Effector memory CD4-positive, alpha-beta T cell (primary cell): ENCODE results near the gene ZNF670.

Source experiments
- DNase-seq, 3 donors: peaks; one replicate each; pipeline ENCODE4 v3.0.0-alpha.2; 2020
- H3K27ac ChIP-seq: 2 replicates; pipeline ENCODE4 v1.7.0; 2013; ENCODE audit warnings: mild to moderate bottlenecking, low read length, moderate library complexity; ENCODE audit not compliant: insufficient read depth, poor library complexity, severe bottlenecking
- H3K27me3 ChIP-seq: replicated peaks from 2 replicates; pipeline ENCODE4 v1.7.0; 2013; ENCODE audit warnings: mild to moderate bottlenecking, low read length; ENCODE audit not compliant: insufficient read depth, control insufficient read depth, poor library complexity, severe bottlenecking
- H3K36me3 ChIP-seq: 2 replicates; pipeline ENCODE4 v1.7.0; 2013; ENCODE audit warnings: mild to moderate bottlenecking, low read length, moderate library complexity; ENCODE audit not compliant: control insufficient read depth, insufficient read depth
- H3K4me1 ChIP-seq: 2 replicates; pipeline ENCODE4 v1.7.0; 2013; ENCODE audit warnings: low read length, mild to moderate bottlenecking; ENCODE audit not compliant: control insufficient read depth, insufficient read depth, poor library complexity, severe bottlenecking
- H3K4me3 ChIP-seq: 2 replicates; pipeline ENCODE4 v1.7.0; 2013; ENCODE audit warnings: low read length, low read depth, mild to moderate bottlenecking; ENCODE audit not compliant: insufficient read depth, poor library complexity, severe bottlenecking
- H3K9me3 ChIP-seq: 2 replicates; pipeline ENCODE4 v1.7.0; 2013; ENCODE audit warnings: mild to moderate bottlenecking, low read length, moderate library complexity; ENCODE audit not compliant: control insufficient read depth

The ZNF670 gene

GRCh38 chr1:247115141-247115510, 36.5 kb upstream of the ZNF670 start:
- Histone ChIP-seq H3K36me3 (no peaks in the 10 kb centered on the region), H3K27ac (no peak overlapping the region), H3K27me3 (peaks cover 20% of the 10 kb centered on the region), H3K9me3 (no peaks in the 10 kb centered on the region), H3K4me1 (peaks cover 17% of the 10 kb centered on the region), H3K4me3 (no peak overlapping the region)
- no peak for DNase-seq

- Histone ChIP-seq H3K4me3 (no peak overlapping the region), H3K27me3 (peaks cover 26% of the 10 kb centered on the region)
- DNase-seq: no peak
Measured at GRCh38 chr1:247114351-247115140, 35.9 kb upstream of the ZNF670 start.

GRCh38 chr1:247113733-247114271, 35.2 kb upstream of the ZNF670 start:
- no peak overlapping the region for H3K27ac ChIP-seq
- H3K36me3 ChIP-seq: no peaks in the 10 kb centered on the region
- DNase-seq: no peak
- peaks cover 26% of the 10 kb centered on the region for H3K27me3 ChIP-seq
- H3K4me3 ChIP-seq: no peak overlapping the region
- H3K4me1 ChIP-seq: peaks cover 17% of the 10 kb centered on the region
- H3K9me3 ChIP-seq: no peaks in the 10 kb centered on the region

More at GRCh38 chr1:247114351-247115140, 35.9 kb upstream of the ZNF670 start:
- Histone ChIP-seq H3K4me1 (peaks cover 17% of the 10 kb centered on the region), H3K9me3 (no peaks in the 10 kb centered on the region), H3K36me3 (no peaks in the 10 kb centered on the region), H3K27ac (no peak overlapping the region)

- Histone ChIP-seq H3K9me3 (no peaks in the 10 kb centered on the region), H3K36me3 (no peaks in the 10 kb centered on the region), H3K27me3 (peaks cover 26% of the 10 kb centered on the region), H3K4me1 (peaks cover 17% of the 10 kb centered on the region), H3K4me3 (no peak overlapping the region), H3K27ac (no peak overlapping the region)
- no peak for DNase-seq
Measured at GRCh38 chr1:247113094-247113497, 34.5 kb upstream of the ZNF670 start.

- no peak overlapping the region for H3K4me3 ChIP-seq
- H3K27ac ChIP-seq: no peak overlapping the region
- H3K9me3 ChIP-seq: no peaks in the 10 kb centered on the region
- DNase-seq: no peak
- H3K27me3 ChIP-seq: peaks cover 26% of the 10 kb centered on the region
- peaks cover 17% of the 10 kb centered on the region for H3K4me1 ChIP-seq
- no peaks in the 10 kb centered on the region for H3K36me3 ChIP-seq
Measured at GRCh38 chr1:247112479-247112781, 33.8 kb upstream of the ZNF670 start.

GRCh38 chr1:247111700-247112478, 33.3 kb upstream of the ZNF670 start:
- peak overlapping the region; percentile 56 for H3K4me3 ChIP-seq
- H3K27ac ChIP-seq: no peak overlapping the region
- no peak for DNase-seq
- no peaks in the 10 kb centered on the region for H3K9me3 ChIP-seq
- H3K36me3 ChIP-seq: no peaks in the 10 kb centered on the region
- H3K4me1 ChIP-seq: peaks cover 17% of the 10 kb centered on the region
- peaks cover 26% of the 10 kb centered on the region for H3K27me3 ChIP-seq

GRCh38 chr1:247111259-247111699, 32.7 kb upstream of the ZNF670 start:
- H3K27me3 ChIP-seq: peaks cover 26% of the 10 kb centered on the region
- H3K9me3 ChIP-seq: no peaks in the 10 kb centered on the region
- no peak for DNase-seq
- H3K4me3 ChIP-seq: peak overlapping the region; percentile 56
- no peak overlapping the region for H3K27ac ChIP-seq
- peaks cover 17% of the 10 kb centered on the region for H3K4me1 ChIP-seq
- no peaks in the 10 kb centered on the region for H3K36me3 ChIP-seq

- no peaks in the 10 kb centered on the region for H3K9me3 ChIP-seq
- no peak for DNase-seq
- no peaks in the 10 kb centered on the region for H3K36me3 ChIP-seq
- H3K4me1 ChIP-seq: peaks cover 17% of the 10 kb centered on the region
- H3K27me3 ChIP-seq: peaks cover 30% of the 10 kb centered on the region
- H3K4me3 ChIP-seq: peak overlapping the region; percentile 56
- H3K27ac ChIP-seq: no peak overlapping the region
Measured at GRCh38 chr1:247110627-247111258, 32.1 kb upstream of the ZNF670 start.

GRCh38 chr1:247107694-247108093, 29.1 kb upstream of the ZNF670 start:
- Histone ChIP-seq H3K27ac (no peak overlapping the region), H3K36me3 (no peaks in the 10 kb centered on the region), H3K27me3 (peaks cover 30% of the 10 kb centered on the region), H3K4me1 (peaks cover 24% of the 10 kb centered on the region), H3K9me3 (no peaks in the 10 kb centered on the region), H3K4me3 (no peak overlapping the region)
- DNase-seq: no peak
